SK-N-SH (cell line): ENCODE measurements around the gene RASGEF1C. TPM values are rescaled to one million over a fixed set of nuclear protein-coding genes. Genes with fewer than 3 reads are reported as not detected.

ENCODE experiments used
- CTCF ChIA-PET: fragments of 300-600, 350-600 bp; formaldehyde crosslinking; extraction: SDS; loops from one replicate; lab custom pipeline; 2021; lab: Yijun Ruan, JAX
- POLR2A ChIA-PET: fragments of 350-600 bp; sonication (Branson Sonifier 250); formaldehyde crosslinking; extraction: SDS; loops from one replicate; lab custom pipeline; 2020; ENCODE audit warnings: antibody characterized with exemption, inconsistent platforms; lab: Yijun Ruan, JAX
- DNase-seq: peaks from one replicate; pipeline ENCODE4 v3.0.0; 2012
- H2AFZ ChIP-seq: fragments of 200-600 bp; sonication (generic); 2 replicates; pipeline ENCODE4 v1.8.1; 2016; ENCODE audit warnings: antibody characterized with exemption, mild to moderate bottlenecking, low read depth
- H3F3A ChIP-seq: fragments of 200-600 bp; sonication (generic); replicated peaks from 2 replicates; pipeline ENCODE3; 2016; ENCODE audit warnings: antibody characterized with exemption, mild to moderate bottlenecking; ENCODE audit not compliant: insufficient read depth
- H3K27ac ChIP-seq, 2 experiments: fragments of 200-500 bp in 1 of 2; fragments of 200-600 bp in 1 of 2; sonication (Bioruptor generic) in 1 of 2; sonication (generic), shearing (Covaris generic) in 1 of 2; 2 replicates each; pipeline versions ENCODE4 v1.5.1 to v1.6.1; 2014 to 2016; ENCODE audit warnings: low read depth in 2 of 2, inconsistent platforms in 1 of 2, low read length in 1 of 2, mild to moderate bottlenecking in 1 of 2, mixed read lengths in 1 of 2
- H3K27me3 ChIP-seq: fragments of 200-600 bp; sonication (generic), shearing (Covaris generic); 2 replicates; pipeline ENCODE4 v1.6.1; 2016; ENCODE audit warnings: mixed run types; ENCODE audit not compliant: insufficient read depth
- H3K36me3 ChIP-seq, 2 experiments: fragments of 200-500 bp in 1 of 2; fragments of 200-600 bp in 1 of 2; sonication (Bioruptor generic) in 1 of 2; sonication (generic) in 1 of 2; replicated peaks in 1 of 2; 2 replicates each; pipeline versions ENCODE3 to v1.5.1; 2014 to 2016; ENCODE audit warnings: low read length in 1 of 2, mild to moderate bottlenecking in 1 of 2; ENCODE audit not compliant: insufficient read depth in 2 of 2, control insufficient read depth in 1 of 2
- H3K4me1 ChIP-seq, 2 experiments: fragments of 200-500 bp in 1 of 2; fragments of 200-600 bp in 1 of 2; sonication (Bioruptor generic) in 1 of 2; sonication (generic), shearing (Covaris generic) in 1 of 2; 2 replicates each; pipeline versions ENCODE4 v1.5.1 to v1.6.1; 2014 to 2016; ENCODE audit warnings: low read depth in 1 of 2, low read length in 1 of 2, mixed run types in 1 of 2; ENCODE audit not compliant: insufficient read depth in 2 of 2, control insufficient read depth in 1 of 2
- H3K4me2 ChIP-seq: fragments of 200-600 bp; sonication (generic), shearing (Covaris generic); 2 replicates; pipeline ENCODE4 v1.6.1; 2017; ENCODE audit warnings: mixed run types
- H3K4me3 ChIP-seq, 2 experiments: fragments of 200-500 bp in 1 of 2; fragments of 200-600 bp in 1 of 2; sonication (Bioruptor generic) in 1 of 2; sonication (generic), shearing (Covaris generic) in 1 of 2; 2 replicates each; pipeline versions ENCODE4 v1.5.1 to v1.8.1; 2014 to 2016; ENCODE audit warnings: low read depth in 2 of 2, inconsistent platforms in 1 of 2, low read length in 1 of 2, mild to moderate bottlenecking in 1 of 2, mixed read lengths in 1 of 2, moderate library complexity in 1 of 2
- H3K79me2 ChIP-seq: fragments of 200-600 bp; sonication (generic); 2 replicates; pipeline ENCODE4 v1.8.1; 2017; ENCODE audit warnings: mild to moderate bottlenecking; ENCODE audit not compliant: insufficient read depth
- H3K9ac ChIP-seq: fragments of 200-600 bp; sonication (generic); 2 replicates; pipeline ENCODE4 v1.6.1; 2017; ENCODE audit warnings: mixed run types
- H3K9me2 ChIP-seq: fragments of 200-600 bp; sonication (generic); 2 replicates; pipeline ENCODE4 v1.6.1; 2017; ENCODE audit warnings: mixed run types
- H3K9me3 ChIP-seq: fragments of 200-600 bp; sonication (generic); 2 replicates; pipeline ENCODE4 v1.6.1; 2017; ENCODE audit warnings: mixed run types, mild to moderate bottlenecking, moderate library complexity
- H4K20me1 ChIP-seq: fragments of 200-600 bp; sonication (generic); 2 replicates; pipeline ENCODE4 v1.6.1; 2017; ENCODE audit warnings: mild to moderate bottlenecking, mixed run types; ENCODE audit not compliant: insufficient read depth
- CHD2 ChIP-seq: fragments of 150-350 bp; IDR thresholded peaks from 2 replicates; pipeline ENCODE4 v1.6.1; 2018; ENCODE audit warnings: low read length; ENCODE audit not compliant: partially characterized antibody
- ELF1 ChIP-seq: IDR thresholded peaks from 2 replicates; pipeline ENCODE4 v1.4.0; 2012
- EP300 ChIP-seq, 2 experiments: IDR thresholded peaks; 2 replicates each; pipeline versions ENCODE4 v1.4.0 to v1.6.1; 2012; ENCODE audit warnings: borderline replicate concordance in 1 of 2, low read depth in 1 of 2, low read length in 1 of 2
- EZH2phosphoT487 ChIP-seq: fragments of 200-600 bp; sonication (generic); IDR thresholded peaks from 2 replicates; pipeline ENCODE4 v1.6.1; 2017; ENCODE audit warnings: low read depth, mixed run types, mild to moderate bottlenecking, antibody characterized with exemption, moderate library complexity, borderline replicate concordance
- FOXJ3 ChIP-seq: sonication (generic); formaldehyde crosslinking; IDR thresholded peaks from 2 replicates; pipeline ENCODE4 v1.5.1; 2020; ENCODE audit warnings: mild to moderate bottlenecking, missing genetic modification reagents
- GATA2 ChIP-seq: sonication (generic); formaldehyde crosslinking; IDR thresholded peaks from 2 replicates; pipeline ENCODE4 v1.5.0; 2020; ENCODE audit warnings: mild to moderate bottlenecking, missing genetic modification reagents
- MXI1 ChIP-seq: IDR thresholded peaks from 2 replicates; pipeline ENCODE4 v1.6.1; 2012; ENCODE audit warnings: mild to moderate bottlenecking, low read depth, low read length, improper control_type of control experiment
- POLR2AphosphoS5 ChIP-seq: IDR thresholded peaks from 2 replicates; pipeline ENCODE4 v1.6.1; 2012; ENCODE audit warnings: low read depth, low read length
- RAD21 ChIP-seq: IDR thresholded peaks from 2 replicates; pipeline ENCODE4 v1.6.1; 2012; ENCODE audit warnings: mild to moderate bottlenecking, low read length
- RFX5 ChIP-seq: IDR thresholded peaks from 2 replicates; pipeline ENCODE4 v1.6.1; 2012; ENCODE audit warnings: mild to moderate bottlenecking, improper control_type of control experiment, low read length
- SIN3A ChIP-seq: IDR thresholded peaks from 2 replicates; pipeline ENCODE4 v1.6.1; 2012; ENCODE audit warnings: low read depth, mild to moderate bottlenecking, low read length, moderate library complexity, borderline replicate concordance
- TAF1 ChIP-seq: IDR thresholded peaks from 2 replicates; pipeline ENCODE4 v1.6.1; 2012; ENCODE audit warnings: low read depth, mild to moderate bottlenecking, low read length, moderate library complexity, borderline replicate concordance
- WGBS: methylation state at CpG from one replicate; pipeline ENCODE4 v1.1.6; 2017; ENCODE audit warnings: low lambda C conversion rate; 5-methylcytosine and 5-hydroxymethylcytosine counted together
- polyA plus RNA-seq, 3 experiments: library from polyadenylated mRNA; depleted of rRNA; stranded (reverse); fragments of >200 nt; gene quantifications; 2 replicates each; pipeline ENCODE4 v1.2.3, GENCODE V29; 2012
- TF ChIP-seq, protein P1 (sequence below): fragments of 150-350 bp; IDR thresholded peaks from 2 replicates; pipeline ENCODE4 v1.6.1; 2016; ENCODE audit warnings: mild to moderate bottlenecking, low read depth, low read length
- TF ChIP-seq, protein P2 (sequence below): fragments of 150-350 bp; IDR thresholded peaks from 2 replicates; pipeline ENCODE4 v1.6.1; 2017; ENCODE audit warnings: antibody characterized with exemption, low read length, low read depth, borderline replicate concordance
- TF ChIP-seq, protein P3 (sequence below): IDR thresholded peaks from 2 replicates; pipeline ENCODE4 v1.6.1; 2012; ENCODE audit warnings: mild to moderate bottlenecking, low read depth, low read length, moderate library complexity

Gene RASGEF1C
- polyA plus RNA-seq, 1 of the 3 experiments (the other 2 are of a cell fraction): not detected

DNA sequence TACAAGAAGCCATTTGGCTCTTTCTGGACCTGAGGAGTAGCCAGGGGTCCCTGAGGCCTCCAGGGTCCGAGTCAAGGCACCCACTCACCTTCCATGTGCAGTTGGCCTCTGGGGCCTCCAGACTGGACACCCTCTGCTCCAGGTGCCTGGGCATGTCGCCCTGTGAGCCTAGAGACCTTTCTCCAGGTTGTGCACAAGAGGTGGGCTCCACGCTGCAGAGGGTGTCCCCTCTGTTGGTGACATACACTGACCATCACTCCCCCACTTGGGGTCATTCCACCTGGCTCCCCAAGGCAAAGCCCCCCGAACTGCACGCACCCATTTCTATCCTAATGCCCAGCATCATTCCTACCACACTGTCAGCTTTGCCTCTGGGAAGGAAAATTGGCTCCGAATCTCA is 48.8 kb downstream of the RASGEF1C start:
- H3K27me3 ChIP-seq: no peaks in the 10 kb centered on the region
- H4K20me1 ChIP-seq: no peaks in the 10 kb centered on the region
- H3K9ac ChIP-seq: no peak overlapping the region
- TF ChIP-seq SIN3A (no peak), CHD2 (no peak), MXI1 (no peak)
- TF ChIP-seq, protein P1, sequence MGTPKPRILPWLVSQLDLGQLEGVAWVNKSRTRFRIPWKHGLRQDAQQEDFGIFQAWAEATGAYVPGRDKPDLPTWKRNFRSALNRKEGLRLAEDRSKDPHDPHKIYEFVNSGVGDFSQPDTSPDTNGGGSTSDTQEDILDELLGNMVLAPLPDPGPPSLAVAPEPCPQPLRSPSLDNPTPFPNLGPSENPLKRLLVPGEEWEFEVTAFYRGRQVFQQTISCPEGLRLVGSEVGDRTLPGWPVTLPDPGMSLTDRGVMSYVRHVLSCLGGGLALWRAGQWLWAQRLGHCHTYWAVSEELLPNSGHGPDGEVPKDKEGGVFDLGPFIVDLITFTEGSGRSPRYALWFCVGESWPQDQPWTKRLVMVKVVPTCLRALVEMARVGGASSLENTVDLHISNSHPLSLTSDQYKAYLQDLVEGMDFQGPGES: no peak
- no peak overlapping the region for H3K27ac ChIP-seq
- H3K9me3 ChIP-seq: no peaks in the 10 kb centered on the region
- H3F3A ChIP-seq: no peaks in the 10 kb centered on the region
- H3K4me2 ChIP-seq: no peak overlapping the region
- ChIA-PET CTCF (interaction anchor here (1.0 to 2.6 kb wide), 3 partner anchors 34 to 49 kb away, joined by 3 to 14 read pairs (median 6); partner anchors contain the start of gene RASGEF1C), POLR2A (no interaction called here)
- H3K36me3 ChIP-seq: no peaks in the 10 kb centered on the region
- WGBS: 45% methylated on average over 6 of the region's 6 CpGs
- no peaks in the 10 kb centered on the region for H3K9me2 ChIP-seq
- no peak overlapping the region for H3K4me3 ChIP-seq
- H3K79me2 ChIP-seq: no peaks in the 10 kb centered on the region
- peaks cover 0 to 11% of the 10 kb centered on the region in 2 experiments; a peak in 1 of 4 replicates for H3K4me1 ChIP-seq
- no peak overlapping the region for H2AFZ ChIP-seq
- no peak for DNase-seq

DNA sequence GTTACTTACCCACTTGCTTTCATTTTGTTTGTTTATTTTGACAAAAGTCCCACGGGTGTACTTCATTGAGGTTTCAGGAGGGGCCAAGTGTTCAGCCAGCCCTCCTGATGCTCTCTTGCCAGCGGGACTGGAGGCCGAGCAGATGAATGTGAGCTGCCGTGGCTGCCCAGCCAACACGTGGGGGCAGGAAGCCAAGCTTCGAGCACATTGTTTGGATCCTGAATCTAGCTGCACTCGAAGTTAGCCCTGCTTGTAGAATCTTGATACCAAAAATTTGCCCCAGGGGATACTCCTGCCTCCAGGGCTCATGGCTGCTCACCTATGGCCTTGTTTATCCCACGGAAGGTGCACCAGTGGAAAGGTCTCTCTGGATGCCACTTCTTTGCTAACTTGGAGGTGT is 49.3 kb downstream of the RASGEF1C start:
- no peak overlapping the region for H3K27ac ChIP-seq
- no peaks in the 10 kb centered on the region for H3K79me2 ChIP-seq
- POLR2A ChIA-PET: no interaction called here
- no peak for TF ChIP-seq POLR2AphosphoS5
- no peak for TF ChIP-seq RFX5
- TF ChIP-seq ELF1: no peak
- TF ChIP-seq GATA2 (CRISPR knock-in tag): no peak
- no peak for TF ChIP-seq SIN3A
- TF ChIP-seq, protein P2, sequence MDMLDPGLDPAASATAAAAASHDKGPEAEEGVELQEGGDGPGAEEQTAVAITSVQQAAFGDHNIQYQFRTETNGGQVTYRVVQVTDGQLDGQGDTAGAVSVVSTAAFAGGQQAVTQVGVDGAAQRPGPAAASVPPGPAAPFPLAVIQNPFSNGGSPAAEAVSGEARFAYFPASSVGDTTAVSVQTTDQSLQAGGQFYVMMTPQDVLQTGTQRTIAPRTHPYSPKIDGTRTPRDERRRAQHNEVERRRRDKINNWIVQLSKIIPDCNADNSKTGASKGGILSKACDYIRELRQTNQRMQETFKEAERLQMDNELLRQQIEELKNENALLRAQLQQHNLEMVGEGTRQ: no peak
- no peak for TF ChIP-seq RAD21
- no peak for TF ChIP-seq FOXJ3 (CRISPR knock-in tag)
- no peak for TF ChIP-seq EZH2phosphoT487
- no peak for TF ChIP-seq TAF1
- no peak for TF ChIP-seq MXI1
- TF ChIP-seq EP300 (IDR thresholded peaks at IDR 0.05; ENCODE audit: borderline replicate concordance in 1 of 2, low read depth in 1 of 2, low read length in 1 of 2): no peak
- TF ChIP-seq, protein P3, sequence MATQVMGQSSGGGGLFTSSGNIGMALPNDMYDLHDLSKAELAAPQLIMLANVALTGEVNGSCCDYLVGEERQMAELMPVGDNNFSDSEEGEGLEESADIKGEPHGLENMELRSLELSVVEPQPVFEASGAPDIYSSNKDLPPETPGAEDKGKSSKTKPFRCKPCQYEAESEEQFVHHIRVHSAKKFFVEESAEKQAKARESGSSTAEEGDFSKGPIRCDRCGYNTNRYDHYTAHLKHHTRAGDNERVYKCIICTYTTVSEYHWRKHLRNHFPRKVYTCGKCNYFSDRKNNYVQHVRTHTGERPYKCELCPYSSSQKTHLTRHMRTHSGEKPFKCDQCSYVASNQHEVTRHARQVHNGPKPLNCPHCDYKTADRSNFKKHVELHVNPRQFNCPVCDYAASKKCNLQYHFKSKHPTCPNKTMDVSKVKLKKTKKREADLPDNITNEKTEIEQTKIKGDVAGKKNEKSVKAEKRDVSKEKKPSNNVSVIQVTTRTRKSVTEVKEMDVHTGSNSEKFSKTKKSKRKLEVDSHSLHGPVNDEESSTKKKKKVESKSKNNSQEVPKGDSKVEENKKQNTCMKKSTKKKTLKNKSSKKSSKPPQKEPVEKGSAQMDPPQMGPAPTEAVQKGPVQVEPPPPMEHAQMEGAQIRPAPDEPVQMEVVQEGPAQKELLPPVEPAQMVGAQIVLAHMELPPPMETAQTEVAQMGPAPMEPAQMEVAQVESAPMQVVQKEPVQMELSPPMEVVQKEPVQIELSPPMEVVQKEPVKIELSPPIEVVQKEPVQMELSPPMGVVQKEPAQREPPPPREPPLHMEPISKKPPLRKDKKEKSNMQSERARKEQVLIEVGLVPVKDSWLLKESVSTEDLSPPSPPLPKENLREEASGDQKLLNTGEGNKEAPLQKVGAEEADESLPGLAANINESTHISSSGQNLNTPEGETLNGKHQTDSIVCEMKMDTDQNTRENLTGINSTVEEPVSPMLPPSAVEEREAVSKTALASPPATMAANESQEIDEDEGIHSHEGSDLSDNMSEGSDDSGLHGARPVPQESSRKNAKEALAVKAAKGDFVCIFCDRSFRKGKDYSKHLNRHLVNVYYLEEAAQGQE: no peak
- H4K20me1 ChIP-seq: no peaks in the 10 kb centered on the region
- no peaks in the 10 kb centered on the region for H3K36me3 ChIP-seq
- no peaks in the 10 kb centered on the region for H3K9me3 ChIP-seq
- no peak for DNase-seq
- WGBS: 49% methylated on average over 8 of the region's 8 CpGs
- no peak overlapping the region for H3K4me3 ChIP-seq
- CTCF ChIA-PET: interaction anchor here (1.0 to 1.2 kb wide), 2 partner anchors 34 to 49 kb away, joined by 3 to 6 read pairs; partner anchors contain the start of gene RASGEF1C
- no peak overlapping the region for H2AFZ ChIP-seq
- H3F3A ChIP-seq: no peaks in the 10 kb centered on the region
- H3K4me2 ChIP-seq: no peak overlapping the region
- H3K9me2 ChIP-seq: no peaks in the 10 kb centered on the region
- no peak overlapping the region for H3K9ac ChIP-seq
- peaks cover 0 to 11% of the 10 kb centered on the region in 2 experiments; a peak in 1 of 4 replicates for H3K4me1 ChIP-seq
- no peaks in the 10 kb centered on the region for H3K27me3 ChIP-seq
